ENCODE data around the gene FRMD5. TPM values are rescaled to one million over a fixed set of nuclear protein-coding genes. Genes with fewer than 3 reads are reported as not detected.
"Not testable (repeated sequence)": the region's sequence is repeated elsewhere in the genome, so short reads cannot be mapped to it uniquely, and the experiment has no call there.

FRMD5 gene
- total and polyA plus RNA-seq, 2 donors (not counting 1 experiment from before 2014, with no cell fraction given) = not detected

DNA sequence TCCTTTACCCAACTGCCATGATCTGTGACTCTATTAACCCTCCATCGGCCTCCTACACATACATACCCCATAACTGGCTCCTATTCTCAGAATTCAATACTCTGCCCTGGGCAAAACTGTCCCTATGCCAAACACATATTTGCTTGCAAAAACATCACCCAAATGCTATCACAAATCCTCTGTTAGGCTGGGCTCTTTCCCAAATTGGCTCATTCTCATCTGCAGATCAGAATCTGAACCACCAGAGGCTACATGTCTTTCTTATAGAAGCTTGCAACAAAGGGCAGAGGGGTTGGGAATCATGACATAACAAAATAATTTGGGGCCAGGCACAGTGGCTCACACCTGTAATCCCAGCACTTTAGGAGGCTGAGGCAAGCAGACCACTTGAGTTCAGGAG lies 48.1 kb upstream of the FRMD5 start:
- intact Hi-C loops (cut with micrococcal nuclease) = no loop called here
- Mint-ChIP-seq H3K27me3 (peaks cover 7% of the 10 kb centered on the region), H3K9me3 (ENCODE audit: insufficient read depth) (no peaks in the 10 kb centered on the region), H3K4me3 (no peak overlapping the region), H3K4me1 (no peaks in the 10 kb centered on the region), H3K27ac (no peak overlapping the region)
- Histone ChIP-seq H3K36me3 (replicated peaks in 1 of 2; ENCODE audit: control extremely low read depth in 1 of 2, control insufficient read depth in 1 of 2, extremely low read depth in 1 of 2, insufficient read depth in 2 of 2, low read length in 1 of 2) (no peaks in the 10 kb centered on the region), H3K9ac (ENCODE audit: low read length) (no peak overlapping the region), H2AFZ (ENCODE audit: insufficient read depth, low read depth, low read length, poor library complexity, severe bottlenecking) (no peak overlapping the region), H3K9me3 (ENCODE audit: control extremely low read depth in 1 of 3, control insufficient read depth in 2 of 3, insufficient read depth in 1 of 3, low read length in 2 of 3) (no peaks in the 10 kb centered on the region), H3K27me3 (replicated peaks in 1 of 4; ENCODE audit: control extremely low read depth in 1 of 4, control insufficient read depth in 3 of 4, insufficient read depth in 4 of 4, low read length in 3 of 4) (no peaks in the 10 kb centered on the region), H3K4me2 (replicated peaks; ENCODE audit: low read depth, low read length, poor library complexity, severe bottlenecking) (no peak overlapping the region), H3K4me1 (ENCODE audit: control insufficient read depth in 2 of 2, insufficient read depth in 2 of 2, low read length in 2 of 2) (no peaks in the 10 kb centered on the region), H3K4me3 (ENCODE audit: control extremely low read depth in 1 of 5, extremely low read depth in 1 of 5, insufficient read depth in 1 of 5, low read depth in 2 of 5, low read length in 4 of 5) (no peak overlapping the region), H3K79me2 (ENCODE audit: control insufficient read depth, insufficient read depth, low read length) (no peaks in the 10 kb centered on the region), H4K20me1 (ENCODE audit: control insufficient read depth, insufficient read depth, low read length, poor library complexity, severe bottlenecking) (no peaks in the 10 kb centered on the region), H3K27ac (ENCODE audit: low read length in 2 of 2) (no peak overlapping the region)
- 88% methylated on average over 1 of the region's 1 CpG for WGBS (ENCODE audit: insufficient coverage)
- no peak for DNase-seq
- no peak for ATAC-seq (ENCODE audit: low read depth)
- no peak for TF ChIP-seq EZH2 (IDR thresholded peaks at IDR 0.05; ENCODE audit: borderline replicate concordance, insufficient read depth, low read depth, low read length, poor library complexity, severe bottlenecking)
- TF ChIP-seq, protein P1, sequence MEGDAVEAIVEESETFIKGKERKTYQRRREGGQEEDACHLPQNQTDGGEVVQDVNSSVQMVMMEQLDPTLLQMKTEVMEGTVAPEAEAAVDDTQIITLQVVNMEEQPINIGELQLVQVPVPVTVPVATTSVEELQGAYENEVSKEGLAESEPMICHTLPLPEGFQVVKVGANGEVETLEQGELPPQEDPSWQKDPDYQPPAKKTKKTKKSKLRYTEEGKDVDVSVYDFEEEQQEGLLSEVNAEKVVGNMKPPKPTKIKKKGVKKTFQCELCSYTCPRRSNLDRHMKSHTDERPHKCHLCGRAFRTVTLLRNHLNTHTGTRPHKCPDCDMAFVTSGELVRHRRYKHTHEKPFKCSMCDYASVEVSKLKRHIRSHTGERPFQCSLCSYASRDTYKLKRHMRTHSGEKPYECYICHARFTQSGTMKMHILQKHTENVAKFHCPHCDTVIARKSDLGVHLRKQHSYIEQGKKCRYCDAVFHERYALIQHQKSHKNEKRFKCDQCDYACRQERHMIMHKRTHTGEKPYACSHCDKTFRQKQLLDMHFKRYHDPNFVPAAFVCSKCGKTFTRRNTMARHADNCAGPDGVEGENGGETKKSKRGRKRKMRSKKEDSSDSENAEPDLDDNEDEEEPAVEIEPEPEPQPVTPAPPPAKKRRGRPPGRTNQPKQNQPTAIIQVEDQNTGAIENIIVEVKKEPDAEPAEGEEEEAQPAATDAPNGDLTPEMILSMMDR (IDR thresholded peaks at IDR 0.05) = no peak
- POLR2A ChIA-PET = no interaction called here
- CTCF ChIA-PET = no interaction called here

DNA sequence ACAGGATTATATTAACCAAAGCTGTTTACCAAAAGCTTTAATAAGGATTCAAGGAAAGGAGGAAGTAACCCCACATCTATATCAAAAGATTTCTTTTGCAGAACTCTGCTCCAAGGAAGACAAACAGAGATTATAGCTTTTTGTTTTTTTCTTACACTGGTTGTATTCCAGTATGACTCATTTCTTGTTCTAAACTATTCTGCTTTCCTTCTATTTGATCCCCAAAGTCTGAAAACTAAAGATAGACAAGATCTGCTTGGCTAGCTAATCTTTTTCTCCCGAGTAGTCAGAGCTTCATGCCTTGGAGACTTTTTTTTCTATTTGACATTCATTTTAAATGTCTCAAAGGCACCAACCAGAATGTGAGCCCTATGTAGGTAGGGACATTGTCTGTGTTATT lies 36.8 kb upstream of the FRMD5 start:
- peaks cover 0 to 3% (median 0%) of the 10 kb centered on the region in 4 experiments for H3K27me3 ChIP-seq (replicated peaks in 1 of 4; ENCODE audit: control extremely low read depth in 1 of 4, control insufficient read depth in 3 of 4, insufficient read depth in 4 of 4, low read length in 3 of 4)
- H3K27ac Mint-ChIP-seq = no peak overlapping the region
- no peaks in the 10 kb centered on the region for H3K4me1 ChIP-seq (ENCODE audit: control insufficient read depth in 2 of 2, insufficient read depth in 2 of 2, low read length in 2 of 2)
- ChIA-PET POLR2A (no interaction called here), CTCF (interaction anchor here (0.8 kb wide), 1 partner anchor 9 kb away, joined by 3 read pairs; no protein-coding TSS in a partner anchor)
- intact Hi-C loops (cut with micrococcal nuclease) = no loop called here
- no peaks in the 10 kb centered on the region for H3K36me3 ChIP-seq (replicated peaks in 1 of 2; ENCODE audit: control extremely low read depth in 1 of 2, control insufficient read depth in 1 of 2, extremely low read depth in 1 of 2, insufficient read depth in 2 of 2, low read length in 1 of 2)
- H4K20me1 ChIP-seq (ENCODE audit: control insufficient read depth, insufficient read depth, low read length, poor library complexity, severe bottlenecking) = no peaks in the 10 kb centered on the region
- H3K4me2 ChIP-seq (replicated peaks; ENCODE audit: low read depth, low read length, poor library complexity, severe bottlenecking) = no peak overlapping the region
- no peaks in the 10 kb centered on the region for H3K79me2 ChIP-seq (ENCODE audit: control insufficient read depth, insufficient read depth, low read length)
- H3K27me3 Mint-ChIP-seq = peaks cover 25% of the 10 kb centered on the region
- ATAC-seq (ENCODE audit: low read depth) = no peak
- no peak overlapping the region for H3K27ac ChIP-seq (ENCODE audit: low read length in 2 of 2)
- H2AFZ ChIP-seq (ENCODE audit: insufficient read depth, low read depth, low read length, poor library complexity, severe bottlenecking) = no peak overlapping the region
- no peak for TF ChIP-seq EZH2 (IDR thresholded peaks at IDR 0.05; ENCODE audit: borderline replicate concordance, insufficient read depth, low read depth, low read length, poor library complexity, severe bottlenecking)
- TF ChIP-seq, protein P1 (IDR thresholded peaks at IDR 0.05) = no peak
- H3K9me3 Mint-ChIP-seq (ENCODE audit: insufficient read depth) = no peaks in the 10 kb centered on the region
- no peaks in the 10 kb centered on the region for H3K4me1 Mint-ChIP-seq
- no peaks in the 10 kb centered on the region for H3K9me3 ChIP-seq (ENCODE audit: control extremely low read depth in 1 of 3, control insufficient read depth in 2 of 3, insufficient read depth in 1 of 3, low read length in 2 of 3)
- no CpG with 5 or more reads among the region's 1 CpG for WGBS (ENCODE audit: insufficient coverage)
- no peak overlapping the region for H3K4me3 ChIP-seq (ENCODE audit: control extremely low read depth in 1 of 5, extremely low read depth in 1 of 5, insufficient read depth in 1 of 5, low read depth in 2 of 5, low read length in 4 of 5)
- no peak for DNase-seq
- H3K9ac ChIP-seq (ENCODE audit: low read length) = no peak overlapping the region
- no peak overlapping the region for H3K4me3 Mint-ChIP-seq

DNA sequence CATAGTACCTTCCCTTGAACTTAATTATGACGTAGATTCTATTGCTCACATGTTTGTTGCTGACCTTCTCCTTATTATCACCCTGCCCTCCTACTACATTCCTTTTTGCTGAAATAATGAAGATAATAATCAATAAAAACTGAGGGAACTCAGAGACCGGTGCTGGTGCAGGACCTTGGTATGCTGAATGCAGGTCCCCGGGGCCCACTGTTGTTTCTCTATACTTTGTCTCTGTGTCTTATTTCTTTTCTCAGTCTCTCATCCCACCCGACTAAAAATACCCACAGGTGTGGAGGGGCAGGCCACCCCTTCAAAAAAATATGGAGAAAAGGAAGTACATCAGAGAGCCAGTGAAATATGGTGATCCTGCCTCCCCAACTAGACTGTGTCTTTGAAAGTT lies 34.2 kb upstream of the FRMD5 start:
- peaks cover 25% of the 10 kb centered on the region for H3K27me3 Mint-ChIP-seq
- ATAC-seq (ENCODE audit: low read depth); H3K4me2 ChIP-seq (replicated peaks; ENCODE audit: low read depth, low read length, poor library complexity, severe bottlenecking); H3K4me1 ChIP-seq (ENCODE audit: control insufficient read depth in 2 of 2, insufficient read depth in 2 of 2, low read length in 2 of 2); H3K27ac ChIP-seq (ENCODE audit: low read length in 2 of 2); H2AFZ ChIP-seq (ENCODE audit: insufficient read depth, low read depth, low read length, poor library complexity, severe bottlenecking); H3K36me3 ChIP-seq (replicated peaks in 1 of 2; ENCODE audit: control extremely low read depth in 1 of 2, control insufficient read depth in 1 of 2, extremely low read depth in 1 of 2, insufficient read depth in 2 of 2, low read length in 1 of 2); H3K4me1 Mint-ChIP-seq; H4K20me1 ChIP-seq (ENCODE audit: control insufficient read depth, insufficient read depth, low read length, poor library complexity, severe bottlenecking); POLR2A ChIA-PET; H3K27me3 ChIP-seq (replicated peaks in 1 of 4; ENCODE audit: control extremely low read depth in 1 of 4, control insufficient read depth in 3 of 4, insufficient read depth in 4 of 4, low read length in 3 of 4); H3K4me3 ChIP-seq (ENCODE audit: control extremely low read depth in 1 of 5, extremely low read depth in 1 of 5, insufficient read depth in 1 of 5, low read depth in 2 of 5, low read length in 4 of 5); H3K27ac Mint-ChIP-seq; H3K79me2 ChIP-seq (ENCODE audit: control insufficient read depth, insufficient read depth, low read length); H3K9me3 Mint-ChIP-seq (ENCODE audit: insufficient read depth); intact Hi-C loops (cut with micrococcal nuclease); H3K4me3 Mint-ChIP-seq; H3K9me3 ChIP-seq (ENCODE audit: control extremely low read depth in 1 of 3, control insufficient read depth in 2 of 3, insufficient read depth in 1 of 3, low read length in 2 of 3); H3K9ac ChIP-seq (ENCODE audit: low read length); DNase-seq: not testable (repeated sequence)
- WGBS (ENCODE audit: insufficient coverage) = no CpG with 5 or more reads among the region's 4 CpGs
- CTCF ChIA-PET = interaction anchor here (0.7 to 0.8 kb wide), 2 partner anchors 8 to 277 kb away, joined by 3 to 4 read pairs; no protein-coding TSS in a partner anchor
